HG02642 (cell line): Measurements from ENCODE around the gene DCAF8L2.
"Not testable (repeated sequence)": the region's sequence is repeated elsewhere in the genome, so short reads cannot be mapped to it uniquely, and the experiment has no call there.

Experiments
- ATAC-seq: cut with Tn5 transposase; IDR thresholded peaks from one replicate; pipeline ENCODE4 v1.9.1; 2021; ENCODE audit warnings: mild to moderate bottlenecking; ENCODE audit not compliant: unreplicated experiment, poor library complexity

The DCAF8L2 gene

GRCh38 chrX:27674491-27674890 lies 84.3 kb downstream of the DCAF8L2 start:
- ATAC-seq: no peak

DNA sequence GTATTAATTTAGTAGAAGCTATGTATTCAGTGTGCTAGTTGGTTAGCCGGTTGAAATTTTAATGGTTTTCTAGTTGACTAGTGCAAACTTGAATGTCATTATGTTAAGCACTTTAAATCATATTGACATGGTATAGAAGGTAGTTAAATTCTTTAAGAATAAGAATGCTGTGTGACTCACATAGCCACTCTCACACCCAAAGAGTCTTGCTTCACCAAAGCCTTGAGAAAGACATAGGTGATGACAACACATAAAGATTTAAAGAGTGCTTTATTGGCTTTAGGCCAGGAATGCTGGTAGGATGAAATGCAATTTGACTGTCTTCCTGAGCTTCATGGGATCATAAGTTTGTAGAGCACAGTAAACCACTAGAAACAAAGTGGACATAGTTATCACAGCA lies 85.3 kb downstream of the DCAF8L2 start:
- ATAC-seq: no peak

- ATAC-seq: no peak
Measured at GRCh38 chrX:27679281-27679680, 89.1 kb downstream of the DCAF8L2 start.

DNA sequence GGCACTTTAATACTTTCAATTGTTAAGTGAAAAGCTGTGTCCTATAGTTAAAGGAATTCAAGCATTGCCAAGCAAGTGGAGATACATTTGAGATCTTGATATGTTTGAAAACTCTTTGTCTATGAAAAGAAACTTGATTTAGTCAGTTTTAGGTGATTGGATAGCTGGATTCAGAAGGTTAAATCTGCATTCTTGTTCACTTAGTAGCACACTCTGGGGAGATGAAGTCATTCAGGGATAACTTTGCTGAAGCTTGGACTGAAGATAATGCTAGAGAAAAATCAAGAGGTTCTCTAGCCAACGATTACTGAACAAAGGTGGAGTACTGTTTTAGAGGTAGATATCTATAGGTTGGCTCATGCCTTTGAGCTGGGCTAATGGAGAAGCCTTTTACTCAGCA lies 90.6 kb downstream of the DCAF8L2 start:
- no peak for ATAC-seq

DNA sequence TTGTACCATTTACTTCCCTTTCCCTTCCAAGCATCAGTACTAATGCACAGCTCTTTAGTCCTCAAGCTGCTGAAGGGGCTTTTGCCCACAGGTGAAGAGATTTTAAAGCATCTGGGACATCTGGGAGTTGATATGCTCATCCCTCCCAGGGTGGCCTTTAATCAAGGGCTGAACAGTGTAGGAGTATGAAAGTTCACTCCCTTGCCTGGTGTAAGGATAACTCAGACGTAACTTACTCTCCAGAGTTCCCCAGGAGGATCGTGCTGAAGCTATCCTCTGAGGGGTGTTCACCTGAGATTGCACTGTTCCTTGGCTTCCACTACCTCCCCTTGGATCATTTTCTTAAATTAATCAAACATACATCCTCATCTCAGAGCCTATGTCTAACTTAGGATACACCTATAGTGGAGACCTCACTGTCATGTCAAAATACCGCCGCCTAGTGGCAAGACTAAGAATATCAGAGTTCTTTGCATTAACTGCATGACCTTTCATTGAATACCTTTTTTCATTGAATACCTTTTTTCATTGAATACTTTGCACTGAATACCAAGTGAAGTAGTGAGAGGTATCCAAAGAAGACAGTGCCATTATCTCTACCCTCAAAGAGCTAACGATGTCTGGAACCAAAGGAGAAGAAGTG lies 93.5 kb downstream of the DCAF8L2 start:
- ATAC-seq: not testable (repeated sequence)

DNA sequence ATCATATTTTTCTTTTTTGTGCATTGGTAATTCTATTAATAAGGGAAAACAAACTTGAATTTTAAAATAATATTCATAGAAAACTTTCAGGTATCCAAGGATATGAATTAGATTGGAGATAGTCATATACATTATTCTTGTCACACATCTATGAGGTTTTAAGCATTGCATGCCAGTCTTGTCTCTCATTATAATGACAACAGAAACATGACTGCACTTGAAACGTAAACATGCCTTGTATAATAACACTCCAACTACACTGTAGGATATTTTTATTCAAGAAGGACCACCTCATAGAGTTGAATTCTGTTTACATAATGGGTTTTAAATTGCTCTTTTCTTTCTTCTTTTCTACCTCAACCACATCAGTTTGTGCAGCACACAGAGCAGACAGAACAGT lies 104.5 kb downstream of the DCAF8L2 start:
- no peak for ATAC-seq

DNA sequence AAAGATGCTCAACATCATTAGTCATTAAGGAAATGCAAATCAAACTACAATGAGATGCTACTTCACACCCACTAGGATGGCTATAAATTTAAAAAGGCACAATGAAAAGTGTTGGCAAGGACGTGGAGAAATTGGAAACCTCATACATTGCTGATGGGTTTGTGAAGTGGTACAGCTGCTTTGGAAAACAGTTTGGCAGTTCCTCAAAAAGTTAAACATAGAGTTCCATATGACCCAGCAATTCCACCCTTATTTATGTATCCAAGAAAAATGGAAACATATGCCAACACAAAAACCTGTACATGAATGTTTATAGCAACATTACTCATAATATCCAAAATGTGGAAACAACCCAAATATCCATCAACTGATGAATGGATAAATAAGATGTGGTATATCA lies 116.4 kb downstream of the DCAF8L2 start:
- no peak for ATAC-seq

DNA sequence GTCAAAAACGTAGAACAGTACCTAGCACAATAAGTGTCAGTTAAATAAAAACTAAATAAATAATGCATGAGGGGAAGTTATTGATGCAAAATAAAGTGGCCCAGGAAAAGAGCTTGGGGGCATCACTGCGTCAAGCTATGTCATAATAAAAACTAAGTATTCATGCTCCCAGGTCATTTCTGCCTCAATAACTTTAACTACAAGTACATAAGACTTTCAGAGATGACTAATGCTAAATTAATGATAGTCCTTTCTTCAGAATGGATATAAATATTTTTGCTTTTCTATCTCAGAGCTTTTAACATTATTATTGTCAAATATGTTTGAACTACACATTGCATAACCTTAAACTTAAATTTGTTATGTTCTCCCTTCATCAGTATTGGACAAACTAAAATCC lies 125.5 kb downstream of the DCAF8L2 start:
- ATAC-seq: no peak

- no peak for ATAC-seq
Measured at GRCh38 chrX:27728291-27728690, 138.1 kb downstream of the DCAF8L2 start.

- ATAC-seq: no peak
Measured at GRCh38 chrX:27731962-27732361, 141.8 kb downstream of the DCAF8L2 start.

DNA sequence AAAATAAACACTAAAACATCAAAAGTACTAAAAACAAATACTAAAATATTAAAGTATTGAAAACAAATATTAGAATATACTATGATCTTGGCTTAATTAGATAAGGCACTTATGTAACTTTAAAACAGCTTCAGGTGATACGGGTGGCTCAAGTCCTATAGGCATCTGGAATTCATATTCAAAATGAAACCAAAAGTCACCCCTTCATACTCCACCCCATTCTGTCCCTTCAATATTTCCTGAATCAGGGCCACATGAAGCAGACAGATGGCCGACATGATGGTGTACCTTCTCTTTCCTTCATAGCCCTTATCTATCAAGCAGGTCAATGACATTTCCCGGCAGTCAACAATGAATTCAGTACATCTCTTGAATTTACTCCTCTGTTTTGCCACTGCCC lies 145.8 kb downstream of the DCAF8L2 start:
- no peak for ATAC-seq

DNA sequence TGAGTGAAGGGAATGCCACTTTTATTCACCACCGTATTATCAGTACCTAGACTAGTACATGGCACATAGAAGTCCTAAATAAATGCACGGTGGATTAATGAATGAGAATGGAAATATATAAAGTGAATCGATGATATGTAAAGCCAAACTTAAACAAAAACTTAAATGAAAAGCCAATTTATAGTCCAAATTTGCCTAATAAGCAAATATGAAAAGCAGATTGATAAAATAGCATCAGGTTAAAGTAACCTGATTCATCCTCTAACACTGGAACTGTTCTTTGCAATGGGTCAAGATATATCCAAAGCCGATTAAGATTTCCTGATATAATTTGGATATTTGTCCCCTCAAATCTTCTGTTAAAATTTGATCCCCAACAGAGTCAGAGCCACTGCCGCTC lies 150.8 kb downstream of the DCAF8L2 start:
- ATAC-seq: no peak

DNA sequence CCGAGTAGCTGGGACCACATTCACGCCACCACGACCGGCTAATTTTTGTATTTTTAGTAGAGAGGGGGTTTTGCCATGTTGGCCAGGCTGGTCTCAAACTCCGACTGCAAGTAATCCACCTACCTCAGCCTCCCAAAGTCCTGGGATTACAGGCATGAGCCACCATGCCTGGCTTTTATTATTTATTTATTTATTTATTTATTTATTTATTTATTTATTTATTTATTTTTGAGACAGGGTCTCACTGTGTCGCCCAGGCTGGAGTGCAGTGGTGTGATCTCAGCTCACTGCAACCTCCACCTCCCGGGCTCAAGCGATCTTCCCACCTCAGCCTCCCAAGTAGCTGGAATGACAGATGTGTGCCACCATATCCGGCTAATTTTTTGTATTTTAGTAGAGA lies 153.4 kb downstream of the DCAF8L2 start:
- not testable (repeated sequence) for ATAC-seq

DNA sequence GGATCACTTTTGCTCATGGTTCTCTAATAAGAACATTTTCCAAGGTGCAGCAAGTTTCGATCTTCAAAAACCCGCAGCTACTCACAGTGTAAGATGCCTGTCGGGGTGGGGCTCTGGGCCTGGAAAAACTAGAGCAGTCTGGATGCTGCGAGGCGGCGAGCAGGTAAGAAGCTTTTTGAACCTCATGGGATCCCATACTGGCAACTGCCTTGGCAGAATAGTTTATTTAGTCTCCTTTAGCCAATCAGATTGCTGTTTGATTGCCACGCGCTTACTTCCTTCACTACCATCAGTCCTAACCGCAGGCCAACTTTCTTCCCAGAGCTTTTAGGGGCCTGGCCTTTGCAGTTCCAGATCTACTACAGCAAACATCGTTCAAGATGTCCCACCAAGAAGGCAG lies 156.4 kb downstream of the DCAF8L2 start:
- ATAC-seq: no peak

DNA sequence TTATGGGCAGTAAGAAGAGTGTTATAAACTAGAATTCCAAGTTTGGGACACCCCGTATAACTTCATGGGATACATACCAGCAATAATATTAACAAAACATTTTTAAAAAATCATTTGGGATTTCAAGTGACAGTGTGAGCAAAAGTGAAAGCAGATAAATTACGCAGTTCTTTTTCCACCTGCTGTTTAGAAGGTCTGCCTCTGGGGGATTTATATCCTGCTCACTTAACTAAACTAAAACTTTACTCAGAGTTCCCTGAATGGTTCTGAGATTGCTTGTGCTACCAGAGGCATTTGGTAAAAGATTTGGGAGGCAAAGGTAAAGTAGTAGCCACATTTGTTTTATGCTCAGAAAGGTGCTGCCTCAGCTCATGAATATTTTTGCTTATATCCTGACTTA lies 160.2 kb downstream of the DCAF8L2 start:
- ATAC-seq: not testable (repeated sequence)

DNA sequence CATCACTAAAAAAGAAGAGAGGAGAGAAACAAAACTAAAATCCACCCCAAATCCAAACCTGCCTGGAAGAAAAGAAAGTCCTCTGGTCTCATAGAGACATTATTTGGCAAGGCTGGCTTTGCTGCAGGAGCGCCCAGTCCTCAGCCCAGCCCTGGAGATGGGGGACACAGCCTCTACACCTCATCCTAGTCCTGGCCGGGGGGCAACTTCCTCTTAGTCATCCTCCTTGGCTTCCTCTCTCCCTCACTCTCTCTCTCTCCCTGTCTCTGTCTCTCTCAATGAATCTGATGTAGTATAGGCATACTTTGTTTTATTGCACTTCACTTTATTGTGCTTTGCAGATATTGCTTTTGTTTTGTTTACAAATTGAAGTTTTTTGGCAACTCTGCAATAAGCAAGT lies 161.8 kb downstream of the DCAF8L2 start:
- ATAC-seq: no peak

DNA sequence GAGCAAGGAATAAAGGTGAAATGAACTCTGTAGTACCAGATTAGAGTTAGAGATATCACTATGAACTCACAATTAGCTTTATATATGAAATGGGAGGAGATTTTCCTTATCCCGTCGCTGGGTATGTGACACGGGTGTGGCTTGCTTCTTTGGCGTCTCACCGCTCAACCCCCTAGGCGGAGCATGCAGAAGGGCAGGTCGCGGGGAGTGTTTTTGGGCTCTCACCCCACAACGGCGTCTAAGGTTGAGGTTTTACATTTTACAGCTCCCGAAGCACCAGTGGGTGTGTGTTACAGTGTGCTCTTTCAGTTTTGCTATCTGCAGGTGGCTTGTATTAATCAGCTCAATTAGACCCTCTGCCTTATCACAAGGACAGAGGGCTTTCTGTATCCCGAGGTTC lies 175.6 kb downstream of the DCAF8L2 start:
- no peak for ATAC-seq

DNA sequence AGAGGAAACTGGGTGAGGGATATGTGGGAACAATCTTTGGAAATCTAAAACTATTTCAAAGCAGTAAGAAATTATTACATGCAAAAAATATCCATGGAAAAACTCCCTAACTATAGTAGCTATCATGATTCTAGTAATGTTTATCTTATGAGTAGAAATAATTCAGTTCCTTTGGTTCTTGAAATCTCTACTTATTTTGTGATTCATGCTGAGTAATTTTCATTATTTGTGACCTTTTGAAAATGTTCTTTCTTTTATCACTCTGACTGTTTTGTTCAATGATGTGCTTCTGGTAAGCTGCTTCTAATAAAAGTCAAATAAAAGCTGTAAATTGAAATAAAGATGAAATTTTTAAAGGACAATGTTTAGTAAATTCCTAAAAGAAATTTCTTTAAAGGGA lies 177.2 kb downstream of the DCAF8L2 start:
- no peak for ATAC-seq

DNA sequence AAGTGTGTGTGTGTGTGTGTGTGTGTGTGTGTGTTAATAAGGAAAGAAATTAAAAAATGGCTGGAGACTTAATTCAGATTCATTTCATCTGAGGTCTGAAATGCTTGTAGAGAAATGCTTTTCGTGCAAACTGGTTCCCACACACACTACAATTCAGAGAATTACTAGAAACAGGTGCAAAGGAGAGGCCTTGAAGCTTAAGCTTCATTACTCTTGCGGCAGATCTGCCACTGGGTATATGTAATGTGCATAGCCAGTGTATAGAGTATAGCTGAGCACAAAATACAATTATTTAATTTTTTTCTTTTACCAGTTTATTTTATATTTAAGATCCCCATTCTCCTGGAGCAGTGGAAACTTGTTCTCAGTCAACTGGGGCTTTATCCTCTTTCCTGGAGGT lies 185.8 kb downstream of the DCAF8L2 start:
- no peak for ATAC-seq

DNA sequence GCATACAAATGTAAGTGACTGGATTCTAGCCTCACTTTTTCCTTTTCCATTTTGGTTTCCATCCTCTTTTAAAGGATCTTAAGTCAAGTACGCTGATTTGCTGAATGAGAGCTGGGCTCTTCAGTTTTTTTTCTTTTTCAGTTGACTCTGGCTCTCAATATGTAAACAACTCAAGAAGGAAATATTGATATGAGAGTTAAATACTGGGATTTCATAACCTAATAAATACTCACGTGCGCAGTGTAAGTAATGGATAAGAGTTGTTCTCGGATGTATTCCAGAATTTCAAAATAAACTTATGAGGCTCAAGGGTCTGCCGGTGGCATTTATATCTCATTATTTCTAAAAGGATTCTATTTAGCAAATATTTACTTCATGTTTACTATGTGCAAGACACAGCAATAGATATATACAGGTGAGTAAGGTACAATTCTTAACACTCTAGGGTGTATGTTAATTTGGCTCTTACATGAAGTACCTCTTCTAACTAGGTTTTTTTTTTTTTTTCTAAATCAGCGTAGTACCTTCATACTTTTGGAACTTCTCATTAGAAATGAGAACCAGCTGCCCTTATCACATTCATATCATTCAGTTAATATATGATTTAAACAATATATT lies 206.6 kb downstream of the DCAF8L2 start:
- no peak for ATAC-seq

DNA sequence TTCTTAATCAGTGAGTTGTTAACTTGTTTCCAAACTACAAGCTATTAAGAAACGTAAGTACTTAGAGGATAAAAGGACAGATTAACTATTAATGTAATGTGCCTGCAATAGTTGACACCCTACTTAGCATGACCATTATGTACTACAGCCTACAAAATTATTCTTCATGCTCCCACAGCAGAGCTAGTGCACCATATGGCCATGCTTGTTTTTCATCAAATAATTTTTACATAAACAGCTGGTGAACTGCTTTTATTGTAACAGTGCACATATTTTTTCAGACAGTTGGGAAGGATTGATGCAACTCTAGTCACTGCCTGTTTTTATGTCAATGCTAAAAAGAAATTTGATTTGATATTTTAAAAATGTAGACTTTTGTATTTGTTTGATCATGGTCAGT lies 207.4 kb downstream of the DCAF8L2 start:
- no peak for ATAC-seq
